GM21723 (cell line): ENCODE measurements around the gene C11orf68.

Source experiments
- ATAC-seq: cut with Tn5 transposase; IDR thresholded peaks from one replicate; pipeline ENCODE4 v1.9.1; 2021; ENCODE audit warnings: mild to moderate bottlenecking, moderate library complexity; ENCODE audit not compliant: unreplicated experiment

Gene C11orf68

DNA sequence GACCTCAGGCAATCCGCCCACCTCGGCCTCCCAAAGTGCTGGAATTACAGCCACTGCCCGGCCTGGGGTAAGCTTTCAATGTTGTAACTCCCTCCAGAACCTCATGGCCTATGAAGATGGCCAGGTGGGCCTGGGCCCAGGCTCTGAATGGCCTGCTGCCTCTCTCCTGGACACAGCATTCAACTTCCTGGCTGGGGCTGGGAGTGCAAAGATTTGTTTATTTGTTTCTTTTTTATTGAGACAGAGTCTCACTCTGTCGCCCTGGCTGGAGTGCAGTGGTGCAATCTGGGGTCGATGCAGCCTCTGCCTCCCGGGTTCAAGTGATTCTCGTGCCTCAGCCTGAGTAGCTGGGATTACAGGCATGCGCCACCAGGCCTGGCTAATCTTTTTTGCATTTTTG is 25.9 kb upstream of the C11orf68 start:
- ATAC-seq, result no peak

DNA sequence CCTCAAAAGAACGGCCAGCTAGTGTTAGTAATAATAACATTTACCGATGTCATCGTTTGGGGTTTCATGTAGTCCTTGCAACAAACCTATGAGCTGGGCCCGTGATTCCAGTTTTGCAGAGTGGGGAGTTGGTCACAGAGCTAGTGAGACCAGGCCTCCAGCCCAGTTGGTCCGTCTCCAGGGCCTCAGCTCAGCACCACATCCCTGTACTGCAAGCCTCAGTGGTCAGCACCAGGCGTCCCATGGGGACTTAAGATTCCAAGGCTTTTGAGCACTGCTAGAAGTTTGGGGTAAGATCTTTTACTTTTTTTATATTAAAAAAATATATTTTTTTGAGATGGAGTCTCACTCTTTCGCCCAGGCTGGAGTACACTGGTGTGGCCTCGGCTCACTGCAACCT is 25.3 kb upstream of the C11orf68 start:
- ATAC-seq, result no peak

DNA sequence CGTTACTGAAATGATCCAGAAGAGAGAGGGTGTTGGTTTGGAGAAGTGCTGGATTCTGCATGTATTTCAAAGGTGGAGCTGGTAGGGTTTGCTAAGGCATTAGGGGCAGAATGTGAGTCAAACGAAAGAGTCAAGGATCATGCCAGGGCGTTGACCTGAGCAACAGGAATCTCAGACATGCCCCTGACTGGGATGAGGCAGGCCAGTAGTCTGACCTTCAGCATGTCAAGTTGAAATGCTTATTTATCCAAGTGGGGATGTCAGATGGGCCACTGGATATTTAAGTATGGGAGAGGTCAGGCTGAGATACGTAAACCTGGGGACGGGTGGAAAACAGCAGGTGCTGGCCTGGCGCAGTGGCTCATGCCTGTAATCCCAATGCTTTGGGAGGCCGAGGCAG is 23.7 kb upstream of the C11orf68 start:
- no peak for ATAC-seq

DNA sequence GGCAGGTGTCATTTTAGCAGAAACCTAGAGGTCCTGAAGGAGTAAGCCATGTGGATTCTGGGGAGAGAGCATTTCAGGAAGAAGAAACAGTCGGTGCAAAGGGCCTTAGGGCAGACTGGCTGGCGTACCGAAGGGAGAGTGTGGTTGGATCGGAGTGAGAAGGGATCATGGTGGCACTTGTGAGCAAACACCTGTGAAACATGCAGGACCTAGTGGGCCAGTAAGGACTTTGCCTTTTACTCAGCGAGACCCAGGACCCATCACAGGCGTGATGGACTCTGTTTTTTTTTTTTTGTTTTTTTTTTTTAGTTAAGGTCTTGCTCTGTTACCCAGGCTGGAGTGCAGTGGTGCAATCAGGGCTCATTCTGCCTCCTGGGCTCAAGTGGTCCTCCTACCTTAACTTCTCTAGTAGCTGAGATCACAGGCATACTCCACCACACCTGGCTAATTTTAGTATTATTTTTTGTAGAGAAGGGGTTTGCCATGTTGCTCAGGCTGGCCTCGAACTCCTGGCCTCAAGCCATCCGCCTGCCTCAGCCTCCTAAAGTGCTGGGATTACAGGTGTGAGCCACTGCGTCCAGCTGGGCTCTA is 23.0 kb upstream of the C11orf68 start:
- ATAC-seq, result no peak

- ATAC-seq, result no peak
These were observed 18.9 kb upstream of the C11orf68 start for GRCh38 chr11:65937766-65938165.

DNA sequence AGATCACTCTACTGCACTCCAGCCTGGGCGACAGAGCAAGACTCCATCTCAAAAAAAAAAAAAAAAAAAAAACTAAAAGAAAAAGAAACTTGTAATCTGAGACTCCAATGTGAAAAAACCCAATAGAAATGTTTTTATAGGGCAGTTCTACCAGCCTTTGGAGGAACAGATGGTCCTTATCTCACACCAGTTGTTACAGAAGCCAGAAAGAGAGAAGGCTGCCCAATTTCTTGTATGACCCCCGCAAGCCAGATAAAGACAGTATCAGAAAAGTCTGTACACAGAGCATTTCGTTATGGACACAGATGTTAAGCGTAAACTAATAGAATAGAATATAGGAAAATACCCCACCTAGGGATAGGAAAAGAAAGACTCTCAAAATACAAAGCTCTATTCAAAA is 15.2 kb upstream of the C11orf68 start:
- no peak for ATAC-seq

DNA sequence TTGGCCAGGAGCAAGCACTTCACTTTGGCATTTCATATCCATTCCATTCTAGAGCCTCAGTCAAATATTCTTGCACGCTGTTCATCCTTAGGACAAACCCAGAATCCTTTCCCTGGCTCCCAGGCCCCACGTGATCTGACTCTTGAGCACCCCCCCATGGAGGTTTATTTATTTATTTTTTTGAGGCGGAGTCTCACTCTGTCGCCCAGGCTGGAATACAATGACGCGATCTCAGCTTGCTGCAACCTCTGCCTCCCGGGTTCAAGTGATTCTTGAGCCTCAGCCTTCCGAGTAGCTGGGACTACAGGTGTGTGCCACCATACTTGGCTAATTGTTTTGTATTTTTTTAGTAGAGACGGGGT is 13.7 kb upstream of the C11orf68 start:
- ATAC-seq, result no peak

- ATAC-seq, result no peak
These were observed 13.1 kb upstream of the C11orf68 start for GRCh38 chr11:65931773-65932557.

- ATAC-seq, result no peak
These were observed 9.8 kb upstream of the C11orf68 start for GRCh38 chr11:65928667-65929066.

GRCh38 chr11:65927904-65928397 is 9.1 kb upstream of the C11orf68 start:
- peak; percentile 67 for ATAC-seq

GRCh38 chr11:65925397-65925796 is 6.5 kb upstream of the C11orf68 start:
- no peak for ATAC-seq

DNA sequence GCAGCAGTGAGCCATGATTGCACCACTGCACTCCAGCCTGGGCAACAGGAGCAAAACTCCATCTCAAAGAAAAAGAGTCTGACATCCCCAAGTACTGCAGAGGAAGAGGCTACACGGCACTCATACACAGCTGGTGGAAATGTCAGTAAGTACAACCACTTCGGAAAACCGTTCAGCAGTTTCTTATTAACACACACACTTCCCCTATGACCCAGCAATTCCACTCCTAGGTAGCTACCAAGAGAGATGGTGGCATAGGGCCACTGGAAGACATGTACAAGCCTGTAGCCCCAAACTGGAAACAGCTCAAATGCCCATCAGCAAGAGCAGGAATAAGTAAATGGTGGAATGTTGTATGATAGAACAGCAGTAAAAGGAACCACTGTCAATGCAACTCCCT is 3.7 kb upstream of the C11orf68 start:
- no peak for ATAC-seq

DNA sequence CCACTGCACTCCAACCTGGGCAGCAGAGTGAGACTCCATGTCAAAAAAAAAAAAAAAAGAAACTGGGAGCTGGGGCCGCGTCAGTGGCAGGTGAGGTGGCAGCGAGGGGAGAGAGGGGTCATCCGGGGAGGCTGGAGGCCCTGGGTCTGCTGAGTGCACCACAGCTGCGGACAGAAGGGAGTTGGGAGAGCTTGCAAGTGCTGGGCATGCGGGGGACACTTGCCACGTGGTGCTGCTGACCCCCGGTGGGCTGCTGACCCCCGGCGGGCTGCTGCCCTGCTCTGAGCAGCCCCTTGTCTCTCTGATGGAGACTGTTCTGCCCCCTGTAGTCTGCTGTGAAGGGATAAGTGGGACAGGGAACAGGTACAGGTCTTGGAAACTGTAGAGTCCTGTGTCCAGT is 3.0 kb upstream of the C11orf68 start:
- ATAC-seq, result no peak

DNA sequence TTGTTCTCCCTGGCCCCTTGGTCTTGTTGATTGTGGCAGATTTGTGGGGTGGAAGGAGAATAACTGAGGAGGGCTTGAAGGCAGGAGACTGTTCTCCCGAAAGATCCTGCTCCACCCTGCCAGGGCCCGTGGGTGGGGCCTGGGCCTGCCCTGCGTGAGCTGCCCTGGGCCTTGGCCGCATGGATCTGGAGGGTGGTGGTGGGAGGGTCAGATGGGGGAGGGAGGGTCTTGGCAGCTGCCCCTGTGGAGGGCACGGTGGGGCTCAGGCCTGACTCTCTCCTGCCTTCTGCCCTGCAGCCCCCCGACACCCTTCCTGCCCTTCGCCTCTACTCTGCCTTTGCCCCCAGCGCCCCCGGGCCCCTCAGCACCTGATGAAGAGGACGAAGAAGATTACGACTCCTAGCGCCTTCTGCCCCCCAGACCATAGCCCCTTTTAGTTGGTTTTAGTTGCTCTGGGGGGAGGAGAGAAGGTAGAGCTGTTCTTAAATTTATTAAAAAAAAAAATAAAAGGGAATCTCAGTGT is 2.2 kb upstream of the C11orf68 start:
- no peak for ATAC-seq

- no peak for ATAC-seq
These were observed 1.5 kb upstream of the C11orf68 start for GRCh38 chr11:65920372-65920802.

GRCh38 chr11:65919573-65920371 is 910 bp upstream of the C11orf68 start:
- peak; percentile 40 for ATAC-seq

DNA sequence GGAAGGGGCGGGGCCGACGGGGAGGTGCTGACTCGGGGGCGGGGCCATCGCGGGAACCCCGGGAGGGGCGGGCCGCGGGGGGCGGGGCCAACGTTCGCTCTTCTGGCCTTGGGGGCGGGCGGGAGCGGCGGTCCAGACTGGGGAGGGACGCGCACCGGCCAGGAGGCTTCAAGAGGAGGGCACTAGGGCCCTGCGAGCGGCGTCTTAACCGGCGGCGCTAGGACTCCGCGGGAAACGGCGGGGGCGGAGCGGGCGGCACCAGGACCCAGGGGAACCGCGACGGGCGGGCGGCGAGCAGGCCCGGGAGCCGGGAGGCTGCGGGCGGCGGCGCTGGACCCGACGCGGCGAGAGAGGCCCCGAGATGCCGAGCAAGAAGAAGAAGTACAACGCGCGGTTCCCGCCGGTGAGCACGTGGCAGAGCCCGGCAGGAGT is 295 bp upstream of the C11orf68 start, which contains the start of gene DRAP1:
Gene DRAP1, plus strand, starts transcription at position 286 of the 432 bp plus-strand sequence. Its CDS starts 76 bp downstream, at position 362.
- ATAC-seq, result peak; percentile 81

DNA sequence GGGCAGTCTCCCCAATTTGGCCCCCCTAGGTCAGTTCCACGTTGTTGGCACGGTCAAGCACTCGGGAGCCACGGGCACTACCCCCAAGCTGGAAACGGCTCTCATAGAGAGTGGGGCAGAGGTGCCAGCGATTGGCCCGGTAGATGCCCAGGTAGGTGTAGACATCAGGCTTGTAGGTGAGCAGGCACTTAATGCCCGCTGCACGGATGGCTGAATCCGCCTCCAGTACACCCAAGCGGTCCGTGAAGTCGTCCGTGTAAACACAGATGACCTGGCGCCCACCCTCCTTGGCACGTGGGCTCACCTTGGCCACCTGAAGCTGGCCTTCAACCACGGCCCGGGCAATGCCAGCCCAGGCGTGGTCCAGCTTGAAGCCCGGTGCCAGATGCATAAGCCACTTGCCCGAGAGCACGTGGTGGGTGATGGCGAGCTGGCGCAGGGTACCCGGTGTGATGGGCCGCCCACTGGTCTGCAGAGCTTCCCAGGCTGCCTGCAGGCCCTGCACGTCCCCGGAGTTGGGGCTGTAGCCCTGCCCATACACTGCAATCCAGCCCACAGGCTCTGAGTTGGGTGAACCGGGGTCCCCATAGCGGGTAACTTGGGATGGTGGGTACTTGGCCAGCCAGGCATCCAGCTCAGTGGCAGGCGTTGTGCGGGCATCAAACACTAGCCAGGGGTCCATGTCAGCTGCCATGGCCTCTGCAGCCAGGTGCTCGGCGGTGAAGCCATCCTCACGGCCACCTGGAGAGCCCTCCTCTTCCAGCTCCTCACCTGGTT is 1.2 kb downstream of the C11orf68 start:
- ATAC-seq, result no peak

- ATAC-seq, result no peak
These were observed 1.8 kb downstream of the C11orf68 start for GRCh38 chr11:65917077-65917433.

- no peak for ATAC-seq
These were observed 2.5 kb downstream of the C11orf68 start for GRCh38 chr11:65916391-65916790.

GRCh38 chr11:65915821-65916251 is 3.0 kb downstream of the C11orf68 start:
- no peak for ATAC-seq
